ENCODE results near the gene ITGAV.

The ITGAV gene

GRCh38 chr2:186641807-186642321, 52.0 kb downstream of the ITGAV start:
- Histone ChIP-seq H2AK5ac (ENCODE audit: low read length) (no peak overlapping the region), H3K79me1 (ENCODE audit: low read length) (no peaks in the 10 kb centered on the region), H4K91ac (ENCODE audit: low read depth, low read length) (no peak overlapping the region), H2BK5ac (ENCODE audit: low read depth, low read length, poor library complexity) (no peak overlapping the region), H2BK120ac (ENCODE audit: insufficient read depth, low read length, poor library complexity) (no peak overlapping the region), H3K4me2 (ENCODE audit: low read length) (no peak overlapping the region), H3K9me3 (ENCODE audit: insufficient read depth, low read depth, low read length) (no peaks in the 10 kb centered on the region), H3K36me3 (ENCODE audit: control insufficient read depth in 1 of 2, insufficient read depth in 2 of 2, low read length in 2 of 2) (peaks cover 25 to 39% of the 10 kb centered on the region in 2 experiments), H2BK12ac (ENCODE audit: low read length) (no peak overlapping the region), H2AFZ (ENCODE audit: insufficient read depth, low read length, poor library complexity) (no peak overlapping the region), H3K27ac (ENCODE audit: low read depth, low read length) (no peak overlapping the region), H3K79me2 (ENCODE audit: control insufficient read depth, insufficient read depth, low read length, poor library complexity) (no peaks in the 10 kb centered on the region), H3K23ac (ENCODE audit: low read length) (no peak overlapping the region), H3K4ac (ENCODE audit: low read depth, low read length) (no peak overlapping the region), H3K4me3 (ENCODE audit: low read depth, low read length) (no peak overlapping the region), H3K27me3 (ENCODE audit: insufficient read depth, low read length) (no peaks in the 10 kb centered on the region), H3K18ac (ENCODE audit: low read length) (no peak overlapping the region), H4K12ac (ENCODE audit: low read depth, low read length) (no peak overlapping the region), H4K8ac (ENCODE audit: low read depth, low read length) (no peak overlapping the region), H3K14ac (ENCODE audit: low read length) (no peak overlapping the region), H3K4me1 (ENCODE audit: control insufficient read depth in 1 of 2, insufficient read depth in 2 of 2, low read length in 2 of 2) (no peaks in the 10 kb centered on the region), H3K9ac (ENCODE audit: low read length) (no peak overlapping the region)
- no CpG with 5 or more reads among the region's 2 CpGs for WGBS (ENCODE audit: extremely low coverage, insufficient coverage, insufficient read length)
- DNase-seq = peak; percentile 49 to 74

- no peak overlapping the region for H3K4me3 ChIP-seq (ENCODE audit: low read depth, low read length)
- H3K27ac ChIP-seq (ENCODE audit: low read depth, low read length) = no peak overlapping the region
- H4K12ac ChIP-seq (ENCODE audit: low read depth, low read length) = no peak overlapping the region
- no peak overlapping the region for H3K23ac ChIP-seq (ENCODE audit: low read length)
- no peak overlapping the region for H2AK5ac ChIP-seq (ENCODE audit: low read length)
- H3K9me3 ChIP-seq (ENCODE audit: insufficient read depth, low read depth, low read length) = no peaks in the 10 kb centered on the region
- no peak overlapping the region for H2AFZ ChIP-seq (ENCODE audit: insufficient read depth, low read length, poor library complexity)
- no peaks in the 10 kb centered on the region for H3K27me3 ChIP-seq (ENCODE audit: insufficient read depth, low read length)
- no peaks in the 10 kb centered on the region for H3K79me2 ChIP-seq (ENCODE audit: control insufficient read depth, insufficient read depth, low read length, poor library complexity)
- no peak for DNase-seq
- no peak overlapping the region for H3K4me2 ChIP-seq (ENCODE audit: low read length)
- no peak overlapping the region for H2BK5ac ChIP-seq (ENCODE audit: low read depth, low read length, poor library complexity)
- H4K91ac ChIP-seq (ENCODE audit: low read depth, low read length) = no peak overlapping the region
- no peak overlapping the region for H3K9ac ChIP-seq (ENCODE audit: low read length)
- no peak overlapping the region for H4K8ac ChIP-seq (ENCODE audit: low read depth, low read length)
- H2BK120ac ChIP-seq (ENCODE audit: insufficient read depth, low read length, poor library complexity) = no peak overlapping the region
- 100% methylated on average over 1 of the region's 5 CpGs for WGBS (ENCODE audit: extremely low coverage, insufficient coverage, insufficient read length)
- no peak overlapping the region for H3K4ac ChIP-seq (ENCODE audit: low read depth, low read length)
- no peak overlapping the region for H3K18ac ChIP-seq (ENCODE audit: low read length)
- H3K36me3 ChIP-seq (ENCODE audit: control insufficient read depth in 1 of 2, insufficient read depth in 2 of 2, low read length in 2 of 2) = peaks cover 26 to 31% of the 10 kb centered on the region in 2 experiments
- H3K4me1 ChIP-seq (ENCODE audit: control insufficient read depth in 1 of 2, insufficient read depth in 2 of 2, low read length in 2 of 2) = no peaks in the 10 kb centered on the region
- H3K79me1 ChIP-seq (ENCODE audit: low read length) = no peaks in the 10 kb centered on the region
- H2BK12ac ChIP-seq (ENCODE audit: low read length) = no peak overlapping the region
- H3K14ac ChIP-seq (ENCODE audit: low read length) = no peak overlapping the region
Measured at GRCh38 chr2:186644791-186645190, 54.9 kb downstream of the ITGAV start.

DNA sequence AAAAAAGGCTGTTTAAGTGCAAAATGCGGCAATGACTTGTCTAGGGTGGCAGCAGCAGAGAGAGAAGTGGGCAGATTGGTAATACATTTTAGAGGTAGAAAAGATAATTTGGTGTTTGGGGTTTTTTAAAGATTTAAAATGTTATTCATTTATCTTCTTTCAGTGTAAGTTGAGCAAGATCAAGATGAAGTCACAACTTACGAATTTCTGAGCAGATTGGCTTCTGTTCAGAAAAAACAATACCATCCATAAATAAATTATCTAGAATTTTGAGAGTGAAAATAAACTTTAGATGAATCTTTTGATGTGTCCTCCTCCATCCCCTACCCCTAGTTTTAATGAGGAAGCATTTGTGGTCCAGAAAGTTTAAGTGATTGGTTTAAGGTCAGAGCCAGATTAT, 56.1 kb downstream of the ITGAV start:
- Histone ChIP-seq H3K14ac (ENCODE audit: low read length) (no peak overlapping the region), H3K27me3 (ENCODE audit: insufficient read depth, low read length) (no peaks in the 10 kb centered on the region), H3K36me3 (ENCODE audit: control insufficient read depth in 1 of 2, insufficient read depth in 2 of 2, low read length in 2 of 2) (peaks cover 33 to 35% of the 10 kb centered on the region in 2 experiments), H3K9ac (ENCODE audit: low read length) (no peak overlapping the region), H3K27ac (ENCODE audit: low read depth, low read length) (no peak overlapping the region), H3K18ac (ENCODE audit: low read length) (no peak overlapping the region), H2BK120ac (ENCODE audit: insufficient read depth, low read length, poor library complexity) (no peak overlapping the region), H3K23ac (ENCODE audit: low read length) (no peak overlapping the region), H2AK5ac (ENCODE audit: low read length) (no peak overlapping the region), H3K4ac (ENCODE audit: low read depth, low read length) (no peak overlapping the region), H4K91ac (ENCODE audit: low read depth, low read length) (no peak overlapping the region), H2AFZ (ENCODE audit: insufficient read depth, low read length, poor library complexity) (no peak overlapping the region), H3K9me3 (ENCODE audit: insufficient read depth, low read depth, low read length) (peaks cover 2% of the 10 kb centered on the region), H3K4me1 (ENCODE audit: control insufficient read depth in 1 of 2, insufficient read depth in 2 of 2, low read length in 2 of 2) (no peaks in the 10 kb centered on the region), H4K8ac (ENCODE audit: low read depth, low read length) (no peak overlapping the region), H3K79me1 (ENCODE audit: low read length) (no peaks in the 10 kb centered on the region), H2BK5ac (ENCODE audit: low read depth, low read length, poor library complexity) (no peak overlapping the region), H4K12ac (ENCODE audit: low read depth, low read length) (no peak overlapping the region), H3K79me2 (ENCODE audit: control insufficient read depth, insufficient read depth, low read length, poor library complexity) (no peaks in the 10 kb centered on the region), H3K4me2 (ENCODE audit: low read length) (no peak overlapping the region), H2BK12ac (ENCODE audit: low read length) (no peak overlapping the region), H3K4me3 (ENCODE audit: low read depth, low read length) (no peak overlapping the region)
- no peak for DNase-seq
- WGBS (ENCODE audit: extremely low coverage, insufficient coverage, insufficient read length) = no CpG with 5 or more reads among the region's 2 CpGs

DNA sequence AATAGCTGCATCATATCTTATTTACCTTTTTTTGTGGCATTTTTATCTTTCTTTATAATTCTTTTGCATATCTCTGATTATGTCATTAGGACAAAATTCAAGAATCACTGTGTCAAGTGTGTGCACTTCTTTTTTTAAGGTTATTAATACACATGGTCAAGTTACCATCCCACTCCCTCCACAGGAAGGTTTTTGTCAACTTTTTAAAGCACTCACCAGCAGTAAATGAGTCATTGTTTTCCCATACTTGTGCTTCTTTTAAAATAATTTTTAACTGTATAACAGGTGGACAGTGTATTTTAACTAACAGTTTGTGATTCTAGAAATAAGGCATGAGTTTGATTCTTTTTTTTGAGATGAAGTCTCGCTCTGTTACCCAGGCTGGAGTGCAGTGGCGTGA, 58.3 kb downstream of the ITGAV start:
- no peak overlapping the region for H2BK12ac ChIP-seq (ENCODE audit: low read length)
- no peak overlapping the region for H2AK5ac ChIP-seq (ENCODE audit: low read length)
- no peak overlapping the region for H3K4me2 ChIP-seq (ENCODE audit: low read length)
- no peak overlapping the region for H2BK5ac ChIP-seq (ENCODE audit: low read depth, low read length, poor library complexity)
- no peak overlapping the region for H3K18ac ChIP-seq (ENCODE audit: low read length)
- no peaks in the 10 kb centered on the region for H3K27me3 ChIP-seq (ENCODE audit: insufficient read depth, low read length)
- H3K27ac ChIP-seq (ENCODE audit: low read depth, low read length) = no peak overlapping the region
- H3K4me3 ChIP-seq (ENCODE audit: low read depth, low read length) = no peak overlapping the region
- no peaks in the 10 kb centered on the region for H3K79me2 ChIP-seq (ENCODE audit: control insufficient read depth, insufficient read depth, low read length, poor library complexity)
- H2BK120ac ChIP-seq (ENCODE audit: insufficient read depth, low read length, poor library complexity) = no peak overlapping the region
- H3K23ac ChIP-seq (ENCODE audit: low read length) = no peak overlapping the region
- no peak overlapping the region for H4K91ac ChIP-seq (ENCODE audit: low read depth, low read length)
- H4K12ac ChIP-seq (ENCODE audit: low read depth, low read length) = no peak overlapping the region
- WGBS (ENCODE audit: extremely low coverage, insufficient coverage, insufficient read length) = no CpG with 5 or more reads among the region's 2 CpGs
- no peak overlapping the region for H3K14ac ChIP-seq (ENCODE audit: low read length)
- H3K36me3 ChIP-seq (ENCODE audit: control insufficient read depth in 1 of 2, insufficient read depth in 2 of 2, low read length in 2 of 2) = peaks cover 29 to 31% of the 10 kb centered on the region in 2 experiments
- H3K9me3 ChIP-seq (ENCODE audit: insufficient read depth, low read depth, low read length) = peaks cover 2% of the 10 kb centered on the region
- no peak overlapping the region for H3K9ac ChIP-seq (ENCODE audit: low read length)
- no peaks in the 10 kb centered on the region for H3K79me1 ChIP-seq (ENCODE audit: low read length)
- no peaks in the 10 kb centered on the region for H3K4me1 ChIP-seq (ENCODE audit: control insufficient read depth in 1 of 2, insufficient read depth in 2 of 2, low read length in 2 of 2)
- DNase-seq = no peak
- no peak overlapping the region for H3K4ac ChIP-seq (ENCODE audit: low read depth, low read length)
- no peak overlapping the region for H4K8ac ChIP-seq (ENCODE audit: low read depth, low read length)
- no peak overlapping the region for H2AFZ ChIP-seq (ENCODE audit: insufficient read depth, low read length, poor library complexity)
